DND-41 (cell line): ENCODE measurements around the gene PRKCB.

Experiments
- CTCF ChIP-seq: IDR thresholded peaks from 2 replicates; pipeline ENCODE4 v1.5.1; 2012; ENCODE audit warnings: borderline replicate concordance, low read length, moderate library complexity, mild to moderate bottlenecking; ENCODE audit not compliant: poor library complexity, severe bottlenecking; ENCODE audit errors: extremely low read depth
- EZH2 ChIP-seq: IDR thresholded peaks from 3 replicates; pipeline ENCODE4 v1.6.1; 2012; ENCODE audit warnings: borderline replicate concordance, low read depth, mild to moderate bottlenecking, moderate library complexity, low read length, inconsistent platforms; ENCODE audit not compliant: severe bottlenecking

DNA sequence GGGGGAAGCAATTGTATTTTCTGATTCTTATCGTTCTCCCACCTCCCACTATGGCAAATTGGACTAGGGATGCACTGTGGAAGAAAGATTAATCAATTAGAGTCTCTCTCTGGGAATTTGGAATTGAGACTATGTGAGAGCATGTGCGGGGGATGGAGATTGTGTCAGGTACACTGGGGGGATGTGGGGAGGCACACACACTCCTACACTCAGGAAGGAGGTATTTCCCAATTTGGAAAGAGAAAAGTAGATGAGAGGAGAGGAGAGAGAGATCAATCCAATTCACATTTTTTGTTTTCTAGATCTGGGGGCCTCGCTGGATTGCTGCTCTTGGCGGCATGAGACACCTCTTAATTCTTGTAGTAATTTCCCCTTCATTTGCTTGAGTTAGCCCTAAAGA, 14.3 kb upstream of the PRKCB start:
- TF ChIP-seq CTCF (no peak), EZH2 (no peak)
